K562 (cell line): ENCODE measurements around the gene C17orf75.

Source experiments
- FOXA1 ChIP-seq: fragments of 450-650 bp; IDR thresholded peaks from 2 replicates; pipeline ENCODE4 v1.6.1; 2016; ENCODE audit warnings: mild to moderate bottlenecking, borderline replicate concordance
- FOXJ3 ChIP-seq: sonication (generic); formaldehyde crosslinking; IDR thresholded peaks from 2 replicates; pipeline ENCODE4 v1.4.0; 2020; ENCODE audit warnings: mild to moderate bottlenecking, missing genetic modification reagents
- HDAC8 ChIP-seq: fragments of 450-650 bp; IDR thresholded peaks from 2 replicates; pipeline ENCODE4 v1.6.1; 2016; ENCODE audit warnings: mild to moderate bottlenecking, missing genetic modification characterization, moderate library complexity, missing compliant biosample characterization
- KAT2B ChIP-seq: IDR thresholded peaks from one replicate; pipeline ENCODE4 v1.6.1; 2012; ENCODE audit warnings: low read depth, mild to moderate bottlenecking, control low read depth, inconsistent platforms, low read length, moderate library complexity
- MGA ChIP-seq: fragments of 450-650 bp; IDR thresholded peaks from 2 replicates; pipeline ENCODE4 v1.6.1; 2016; ENCODE audit warnings: mild to moderate bottlenecking, moderate library complexity
- NFIX ChIP-seq: fragments of 250-450 bp; sonication (Bioruptor Pico); IDR thresholded peaks from 2 replicates; pipeline ENCODE4 v1.4.0; 2020; ENCODE audit warnings: low read depth, mild to moderate bottlenecking, moderate library complexity
- RFX5 ChIP-seq: IDR thresholded peaks from 2 replicates; pipeline ENCODE4 v1.6.1; 2011; ENCODE audit warnings: low read depth, mild to moderate bottlenecking, improper control_type of control experiment, low read length
- SIN3A ChIP-seq, 2 experiments: fragments of 150-350 bp in 1 of 2; IDR thresholded peaks; 2 replicates each; pipeline ENCODE4 v1.6.1; 2011 to 2016; ENCODE audit warnings: borderline replicate concordance in 2 of 2, low read depth in 2 of 2, low read length in 2 of 2, mild to moderate bottlenecking in 2 of 2, moderate library complexity in 2 of 2; ENCODE audit not compliant: control insufficient read depth in 1 of 2
- SMARCC2 ChIP-seq: fragments of 450-650 bp; IDR thresholded peaks from 2 replicates; pipeline ENCODE4 v1.6.1; 2017; ENCODE audit warnings: antibody characterized with exemption, moderate library complexity, mild to moderate bottlenecking, low read depth
- ZNF76 ChIP-seq: fragments of 250-450 bp; sonication (Bioruptor Pico); IDR thresholded peaks from 2 replicates; pipeline ENCODE4 v1.4.0; 2020; ENCODE audit warnings: mild to moderate bottlenecking, moderate library complexity, borderline replicate concordance
- ZNF780A ChIP-seq: fragments of 250-450 bp; sonication (Bioruptor Pico); IDR thresholded peaks from 2 replicates; pipeline ENCODE4 v1.5.0; 2021; ENCODE audit warnings: mild to moderate bottlenecking
- TF ChIP-seq, protein P1 (sequence below): IDR thresholded peaks from 3 replicates; pipeline ENCODE4 v1.6.1; 2011; ENCODE audit warnings: borderline replicate concordance, mild to moderate bottlenecking; ENCODE audit not compliant: insufficient read length, insufficient read depth

DNA sequence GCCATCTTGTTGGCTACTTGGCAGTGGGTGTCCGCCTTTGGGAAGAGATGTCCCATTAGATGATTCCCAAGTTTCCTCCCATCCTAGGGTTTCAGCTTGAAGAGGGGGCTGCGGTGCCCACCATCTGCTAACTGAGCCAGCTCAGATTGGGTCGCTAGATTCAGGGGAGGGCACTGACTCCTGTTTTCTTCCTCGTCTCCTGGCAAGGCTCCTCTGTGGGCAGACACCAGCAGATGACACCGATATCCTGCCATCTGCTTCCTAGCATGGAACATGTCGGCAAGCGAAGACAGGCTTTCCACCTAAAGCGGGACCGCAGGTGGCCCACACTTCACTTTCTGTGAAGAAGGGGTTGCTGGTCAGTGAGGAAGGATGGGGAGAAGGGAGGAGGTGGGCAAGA, 27.3 kb downstream of the C17orf75 start:
- TF ChIP-seq KAT2B (no peak), ZNF780A (no peak), NFIX (CRISPR knock-in tag) (no peak), MGA (no peak), RFX5 (no peak), FOXJ3 (no peak), ZNF76 (CRISPR knock-in tag) (no peak), SIN3A (IDR thresholded peaks at IDR 0.05; ENCODE audit: borderline replicate concordance in 2 of 2, control insufficient read depth in 1 of 2, low read depth in 2 of 2, low read length in 2 of 2) (no peak), HDAC8 (tag) (no peak), FOXA1 (no peak), SMARCC2 (no peak)
- TF ChIP-seq, protein P1, sequence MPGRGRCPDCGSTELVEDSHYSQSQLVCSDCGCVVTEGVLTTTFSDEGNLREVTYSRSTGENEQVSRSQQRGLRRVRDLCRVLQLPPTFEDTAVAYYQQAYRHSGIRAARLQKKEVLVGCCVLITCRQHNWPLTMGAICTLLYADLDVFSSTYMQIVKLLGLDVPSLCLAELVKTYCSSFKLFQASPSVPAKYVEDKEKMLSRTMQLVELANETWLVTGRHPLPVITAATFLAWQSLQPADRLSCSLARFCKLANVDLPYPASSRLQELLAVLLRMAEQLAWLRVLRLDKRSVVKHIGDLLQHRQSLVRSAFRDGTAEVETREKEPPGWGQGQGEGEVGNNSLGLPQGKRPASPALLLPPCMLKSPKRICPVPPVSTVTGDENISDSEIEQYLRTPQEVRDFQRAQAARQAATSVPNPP = no peak
